ENCODE results near the gene SAMD11.

SAMD11 gene

DNA sequence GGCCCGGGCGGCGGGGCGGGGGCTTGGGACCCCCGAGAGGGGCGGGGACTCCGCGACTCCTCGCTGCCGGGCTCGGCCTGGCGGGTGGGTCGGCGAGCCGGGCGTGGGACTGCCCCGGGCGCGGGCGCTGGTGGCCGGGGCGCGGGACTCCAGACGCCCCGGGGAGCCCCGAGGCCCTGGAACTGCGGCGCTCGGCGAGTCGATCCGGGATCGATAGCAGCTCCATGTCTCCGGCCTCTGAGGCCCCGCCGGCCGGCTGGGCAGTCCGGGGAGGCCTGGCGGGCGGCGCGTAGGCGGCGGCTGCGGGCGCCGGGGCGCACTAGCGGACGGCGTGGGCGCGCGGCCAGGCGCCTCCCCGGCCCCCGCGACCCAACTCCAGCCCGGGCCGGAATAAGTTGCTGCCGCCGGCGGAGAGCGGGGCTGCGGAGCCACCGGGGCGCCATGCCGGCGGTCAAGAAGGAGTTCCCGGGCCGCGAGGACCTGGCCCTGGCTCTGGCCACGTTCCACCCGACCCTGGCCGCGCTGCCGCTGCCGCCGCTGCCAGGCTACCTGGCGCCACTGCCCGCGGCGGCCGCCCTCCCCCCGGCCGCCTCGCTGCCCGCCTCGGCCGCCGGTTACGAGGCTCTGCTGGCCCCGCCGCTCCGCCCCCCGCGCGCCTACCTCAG, 400 bp downstream of the SAMD11 start:
- TF ChIP-seq, protein P1, sequence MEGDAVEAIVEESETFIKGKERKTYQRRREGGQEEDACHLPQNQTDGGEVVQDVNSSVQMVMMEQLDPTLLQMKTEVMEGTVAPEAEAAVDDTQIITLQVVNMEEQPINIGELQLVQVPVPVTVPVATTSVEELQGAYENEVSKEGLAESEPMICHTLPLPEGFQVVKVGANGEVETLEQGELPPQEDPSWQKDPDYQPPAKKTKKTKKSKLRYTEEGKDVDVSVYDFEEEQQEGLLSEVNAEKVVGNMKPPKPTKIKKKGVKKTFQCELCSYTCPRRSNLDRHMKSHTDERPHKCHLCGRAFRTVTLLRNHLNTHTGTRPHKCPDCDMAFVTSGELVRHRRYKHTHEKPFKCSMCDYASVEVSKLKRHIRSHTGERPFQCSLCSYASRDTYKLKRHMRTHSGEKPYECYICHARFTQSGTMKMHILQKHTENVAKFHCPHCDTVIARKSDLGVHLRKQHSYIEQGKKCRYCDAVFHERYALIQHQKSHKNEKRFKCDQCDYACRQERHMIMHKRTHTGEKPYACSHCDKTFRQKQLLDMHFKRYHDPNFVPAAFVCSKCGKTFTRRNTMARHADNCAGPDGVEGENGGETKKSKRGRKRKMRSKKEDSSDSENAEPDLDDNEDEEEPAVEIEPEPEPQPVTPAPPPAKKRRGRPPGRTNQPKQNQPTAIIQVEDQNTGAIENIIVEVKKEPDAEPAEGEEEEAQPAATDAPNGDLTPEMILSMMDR (IDR thresholded peaks at IDR 0.05) = no peak
- peaks cover 0 to 61% of the 10 kb centered on the region in 2 donors for H3K27me3 ChIP-seq

DNA sequence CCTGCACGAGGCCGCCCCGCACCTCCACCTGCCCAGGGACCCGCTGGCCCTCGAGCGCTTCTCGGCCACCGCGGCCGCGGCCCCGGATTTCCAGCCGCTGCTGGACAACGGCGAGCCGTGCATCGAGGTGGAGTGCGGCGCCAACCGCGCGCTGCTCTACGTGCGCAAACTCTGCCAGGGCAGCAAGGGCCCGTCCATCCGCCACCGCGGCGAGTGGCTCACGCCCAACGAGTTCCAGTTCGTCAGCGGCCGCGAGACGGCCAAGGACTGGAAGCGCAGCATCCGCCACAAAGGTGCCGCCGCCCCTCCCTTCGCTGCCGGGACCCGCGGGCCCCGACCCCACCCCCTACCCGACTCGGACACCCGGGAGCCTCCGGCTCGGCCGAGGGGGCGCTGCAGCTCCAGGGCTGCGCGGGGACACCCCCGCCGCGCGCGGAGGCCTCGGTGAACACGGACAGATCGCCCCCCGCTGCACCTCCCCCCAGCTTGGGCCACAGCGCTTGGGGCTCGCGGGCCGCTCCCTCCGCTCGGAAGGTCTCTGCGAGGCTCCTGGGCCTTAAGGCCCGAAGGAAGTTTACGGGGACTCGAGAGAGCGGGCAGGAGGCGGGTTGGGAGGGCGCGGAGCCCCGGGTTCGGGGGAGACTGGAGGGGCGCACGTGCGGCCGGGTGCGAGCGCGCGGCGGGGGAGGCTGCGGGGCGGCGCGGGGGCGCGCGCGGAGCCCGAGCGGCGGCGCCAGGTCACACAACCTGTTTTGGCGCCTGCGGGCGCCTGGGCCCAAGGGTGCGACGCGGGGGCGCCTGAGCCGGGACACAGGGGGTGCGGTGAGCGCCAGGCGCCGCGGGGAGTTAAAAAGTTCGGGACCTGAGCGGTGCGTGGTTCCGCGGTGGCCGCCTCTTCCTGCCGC, 1.2 kb downstream of the SAMD11 start:
- Histone ChIP-seq H3K4me3 (peak overlapping the region; percentile 50 to 66), H3K36me3 (no peaks in the 10 kb centered on the region), H3K27ac (peak overlapping the region; percentile 50 to 64), H3K27me3 (peaks cover 0 to 53% of the 10 kb centered on the region in 2 donors), H3K9me3 (no peaks in the 10 kb centered on the region), H3K4me1 (peaks cover 3 to 60% (median 45%) of the 10 kb centered on the region in 4 donors)
- intact Hi-C loops (cut with DNase I; ENCODE audit: low total_unique reads) = no loop called here
- DNase-seq = no peak
- TF ChIP-seq, protein P1 (IDR thresholded peaks at IDR 0.05) = no peak

More for the DNA sequence above, 400 bp downstream of the SAMD11 start:
- no peak for DNase-seq
- Histone ChIP-seq H3K27ac (peak overlapping the region; percentile 50 to 64), H3K36me3 (no peaks in the 10 kb centered on the region), H3K4me3 (peak overlapping the region; percentile 50 to 66), H3K9me3 (no peaks in the 10 kb centered on the region), H3K4me1 (peaks cover 3 to 60% (median 46%) of the 10 kb centered on the region in 4 donors)
- intact Hi-C loops (cut with DNase I; ENCODE audit: low total_unique reads) = loop anchor here (2.0 kb wide), 1 partner anchor 19 kb away; no protein-coding TSS in a partner anchor

DNA sequence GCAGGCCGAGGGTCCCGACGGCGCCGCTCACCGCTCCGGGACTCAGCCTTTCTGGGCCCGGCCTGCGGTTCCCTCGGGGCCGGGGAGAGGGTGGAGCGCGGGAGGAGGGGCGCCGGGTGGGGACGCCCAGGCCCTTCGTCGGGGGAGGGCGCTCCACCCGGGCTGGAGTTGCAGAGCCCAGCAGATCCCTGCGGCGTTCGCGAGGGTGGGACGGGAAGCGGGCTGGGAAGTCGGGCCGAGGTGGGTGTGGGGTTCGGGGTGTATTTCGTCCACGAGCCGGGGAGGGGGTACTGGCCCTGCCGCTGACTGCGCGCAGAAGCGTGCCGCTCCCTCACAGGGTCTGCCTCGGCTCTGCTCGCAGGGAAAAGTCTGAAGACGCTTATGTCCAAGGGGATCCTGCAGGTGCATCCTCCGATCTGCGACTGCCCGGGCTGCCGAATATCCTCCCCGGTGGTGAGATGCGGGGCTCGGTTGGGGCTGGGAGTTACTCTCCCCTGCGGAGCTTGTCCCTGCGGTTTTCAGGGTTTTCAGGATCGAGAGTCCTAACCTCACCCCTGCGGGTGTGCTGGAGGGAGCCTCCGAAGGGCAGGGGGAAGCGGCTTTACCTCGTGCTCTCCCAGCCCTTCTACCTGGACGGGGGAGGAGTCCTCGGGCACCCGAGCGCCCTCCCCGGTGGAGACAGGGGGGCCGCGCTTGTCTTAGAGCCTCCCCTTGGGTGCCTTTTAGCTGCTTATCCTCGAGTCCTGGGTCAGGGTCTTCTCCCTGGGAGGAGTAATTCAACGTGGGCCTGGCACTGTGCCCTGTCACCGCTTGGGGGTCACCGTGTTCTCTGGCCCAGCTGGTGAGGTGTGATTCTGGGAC, 2.1 kb downstream of the SAMD11 start:
- peak overlapping the region; percentile 50 to 66 for H3K4me3 ChIP-seq
- peak overlapping the region in 1 of 2 donors; percentile 50 for H3K27ac ChIP-seq
- DNase-seq = peak in 1 of 2 donors; percentile 51
- intact Hi-C loops (cut with DNase I; ENCODE audit: low total_unique reads) = no loop called here
- TF ChIP-seq, protein P1 (IDR thresholded peaks at IDR 0.05) = no peak
- H3K4me1 ChIP-seq = peaks cover 3 to 51% (median 38%) of the 10 kb centered on the region in 4 donors
- peaks cover 0 to 44% of the 10 kb centered on the region in 2 donors for H3K27me3 ChIP-seq
- H3K36me3 ChIP-seq = no peaks in the 10 kb centered on the region
- no peaks in the 10 kb centered on the region for H3K9me3 ChIP-seq

DNA sequence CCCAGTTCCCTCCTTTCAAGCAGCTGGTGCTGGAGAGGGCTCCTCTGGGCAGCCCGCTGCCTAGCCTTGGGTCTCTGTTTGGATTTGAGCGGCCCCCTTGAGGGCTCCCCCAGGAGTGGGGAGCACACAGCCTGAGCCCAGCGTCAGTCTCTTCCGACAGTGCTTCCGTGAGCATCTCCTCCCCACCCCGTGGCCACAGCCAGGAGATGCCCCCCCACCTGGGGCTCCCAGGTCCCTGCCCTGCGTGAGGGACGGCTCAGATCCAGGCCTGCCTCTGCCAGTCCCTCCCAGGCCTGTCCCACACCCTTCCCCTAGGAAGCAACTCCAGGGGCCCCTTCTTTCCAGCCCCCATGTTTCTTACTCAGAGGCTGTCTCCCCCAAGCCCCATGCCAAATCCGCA, 3.5 kb downstream of the SAMD11 start:
- TF ChIP-seq, protein P1 (IDR thresholded peaks at IDR 0.05) = no peak
- no peaks in the 10 kb centered on the region for H3K9me3 ChIP-seq
- intact Hi-C loops (cut with DNase I; ENCODE audit: low total_unique reads) = no loop called here
- DNase-seq = no peak
- peaks cover 3 to 37% (median 28%) of the 10 kb centered on the region in 4 donors for H3K4me1 ChIP-seq
- no peaks in the 10 kb centered on the region for H3K36me3 ChIP-seq
- peaks cover 0 to 44% of the 10 kb centered on the region in 2 donors for H3K27me3 ChIP-seq
- no peak overlapping the region for H3K4me3 ChIP-seq
- no peak overlapping the region for H3K27ac ChIP-seq

DNA sequence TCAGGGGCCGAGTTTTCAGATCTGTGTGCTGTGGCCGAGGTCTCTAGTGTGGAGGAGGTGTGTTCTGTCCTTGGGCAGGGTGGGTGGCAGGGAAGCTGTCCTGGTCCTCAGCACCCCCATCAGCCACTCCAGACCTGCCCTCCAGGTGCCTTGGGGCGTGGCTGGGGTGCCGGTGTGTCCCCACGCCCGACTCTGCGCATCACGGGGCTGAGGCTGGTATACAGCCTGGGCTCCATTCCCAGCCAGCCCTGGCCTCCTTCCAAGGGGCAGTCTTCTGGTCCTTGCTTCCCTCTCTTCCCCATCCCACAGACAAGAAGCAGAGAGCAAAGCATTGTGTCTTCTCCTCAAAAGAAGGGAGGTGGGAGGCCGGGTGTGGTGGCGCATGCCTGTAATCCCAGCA, 4.0 kb downstream of the SAMD11 start:
- Histone ChIP-seq H3K9me3 (no peaks in the 10 kb centered on the region), H3K4me1 (peaks cover 3 to 35% (median 26%) of the 10 kb centered on the region in 4 donors), H3K4me3 (no peak overlapping the region), H3K27me3 (peaks cover 0 to 45% of the 10 kb centered on the region in 2 donors), H3K27ac (no peak overlapping the region), H3K36me3 (no peaks in the 10 kb centered on the region)
- TF ChIP-seq, protein P1 (IDR thresholded peaks at IDR 0.05) = no peak
- DNase-seq = no peak
- intact Hi-C loops (cut with DNase I; ENCODE audit: low total_unique reads) = no loop called here
